Fibroblast of lung (primary cell): Measurements from ENCODE around the gene CLIP1. TPM values are rescaled to one million over a fixed set of nuclear protein-coding genes. Genes with fewer than 3 reads are reported as not detected.

ENCODE experiments used
- DNase-seq, 2 donors: peaks; one replicate each; pipeline versions ENCODE4 v3.0.0 to v3.0.0-alpha.2; 2010; ENCODE audit warnings: low read depth in 2 of 2
- H2AFZ ChIP-seq: 2 replicates; pipeline ENCODE4 v1.5.1; 2012; ENCODE audit warnings: low read length, control low read depth, inconsistent platforms
- H3K27ac ChIP-seq: 2 replicates; pipeline ENCODE4 v1.5.1; 2011; ENCODE audit warnings: low read length, control low read depth; ENCODE audit not compliant: insufficient read depth
- H3K27me3 ChIP-seq: 2 replicates; pipeline ENCODE4 v1.5.1; 2011; ENCODE audit warnings: mild to moderate bottlenecking, low read length; ENCODE audit not compliant: control insufficient read depth, insufficient read depth
- H3K36me3 ChIP-seq: 2 replicates; pipeline ENCODE4 v1.5.1; 2011; ENCODE audit warnings: low read length; ENCODE audit not compliant: control insufficient read depth, insufficient read depth
- H3K4me1 ChIP-seq: 2 replicates; pipeline ENCODE4 v1.5.1; 2011; ENCODE audit warnings: low read length; ENCODE audit not compliant: control insufficient read depth, insufficient read depth; ENCODE audit errors: extremely low read depth
- H3K4me2 ChIP-seq: 2 replicates; pipeline ENCODE4 v1.5.1; 2011; ENCODE audit warnings: low read length, control low read depth; ENCODE audit not compliant: insufficient read depth; ENCODE audit errors: extremely low read depth
- H3K4me3 ChIP-seq, 4 experiments: fragments of 200-600 bp in 1 of 4; sonication (generic) in 1 of 4; replicated peaks in 1 of 4; 2 replicates each; pipeline ENCODE4 v1.5.1; 2011 to 2016; ENCODE audit warnings: low read length in 4 of 4, low read depth in 3 of 4, mild to moderate bottlenecking in 3 of 4, control low read depth in 2 of 4, inconsistent platforms in 1 of 4, mixed read lengths in 1 of 4; ENCODE audit not compliant: insufficient read depth in 1 of 4; ENCODE audit errors: control extremely low read depth in 1 of 4
- H3K79me2 ChIP-seq: 2 replicates; pipeline ENCODE4 v1.5.1; 2012; ENCODE audit warnings: mild to moderate bottlenecking, low read length, inconsistent platforms; ENCODE audit not compliant: control insufficient read depth, insufficient read depth
- H3K9ac ChIP-seq: 2 replicates; pipeline ENCODE4 v1.5.1; 2011; ENCODE audit warnings: mild to moderate bottlenecking, low read length, control low read depth; ENCODE audit not compliant: insufficient read depth
- H3K9me3 ChIP-seq: 2 replicates; pipeline ENCODE4 v1.5.1; 2012; ENCODE audit warnings: low read depth, low read length; ENCODE audit not compliant: control insufficient read depth, insufficient read depth
- H4K20me1 ChIP-seq: 2 replicates; pipeline ENCODE4 v1.5.1; 2011; ENCODE audit warnings: low read length; ENCODE audit not compliant: control insufficient read depth, insufficient read depth; ENCODE audit errors: extremely low read depth
- EZH2 ChIP-seq: IDR thresholded peaks from 2 replicates; pipeline ENCODE4 v1.5.1; 2012; ENCODE audit warnings: low read length, control low read depth, mild to moderate bottlenecking; ENCODE audit errors: missing control alignments
- polyA plus RNA-seq, 2 donors: library from polyadenylated mRNA; depleted of rRNA in 1 of 2; stranded (reverse) in 1 of 2; unstranded in 1 of 2; fragments of >200 nt; gene quantifications; 2 replicates each; pipeline ENCODE4 v1.2.1, GENCODE V29; 2011 to 2012; ENCODE audit warnings: missing spikeins in 1 of 2
- total RNA-seq: library from RNA; depleted of rRNA; stranded (reverse); fragments of >200 nt; gene quantifications from 2 replicates; pipeline ENCODE4 v1.2.1, GENCODE V29; 2014
- TF ChIP-seq, protein P1 (sequence below), 2 donors: IDR thresholded peaks in 1 of 2; conservative IDR thresholded peaks in 1 of 2; 1 replicate in 1 of 2; 2 replicates in 1 of 2; pipeline ENCODE4 v1.5.1; 2011 to 2012; ENCODE audit warnings: low read length in 2 of 2, control low read depth in 1 of 2, inconsistent platforms in 1 of 2, low read depth in 1 of 2, mild to moderate bottlenecking in 1 of 2

Gene CLIP1
- total and polyA plus RNA-seq, 2 donors (not counting 1 experiment from before 2014, with no cell fraction given): 75.5 to 147 TPM

DNA sequence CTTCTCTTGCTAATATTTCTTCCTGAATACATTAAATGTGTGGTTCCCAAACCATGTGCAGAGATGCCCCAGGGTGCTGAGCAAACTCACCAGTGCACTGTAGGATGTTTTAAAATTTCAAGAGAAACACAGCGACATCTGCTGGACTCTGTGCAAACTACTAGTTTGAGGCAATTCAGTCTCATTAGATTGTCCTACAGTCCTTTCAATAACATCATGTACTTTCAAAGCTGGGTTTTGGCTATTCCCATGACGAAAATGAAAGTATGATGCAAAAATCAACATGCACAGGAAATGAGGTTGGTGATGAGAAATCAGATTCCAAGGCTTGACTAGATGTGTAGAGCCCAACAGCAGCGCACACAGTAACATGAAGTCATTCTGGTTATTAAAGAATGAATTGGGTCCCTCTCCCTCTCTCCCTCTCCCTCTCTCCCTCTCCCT lies 66.3 kb downstream of the CLIP1 start:
- H3K79me2 ChIP-seq: no peaks in the 10 kb centered on the region
- peaks cover 26% of the 10 kb centered on the region for H3K36me3 ChIP-seq
- H3K9ac ChIP-seq: no peak overlapping the region
- no peak overlapping the region for H3K4me2 ChIP-seq
- H3K9me3 ChIP-seq: no peaks in the 10 kb centered on the region
- H4K20me1 ChIP-seq: no peaks in the 10 kb centered on the region
- H2AFZ ChIP-seq: no peak overlapping the region
- no peak overlapping the region for H3K4me3 ChIP-seq
- no peaks in the 10 kb centered on the region for H3K4me1 ChIP-seq
- no peak for TF ChIP-seq EZH2
- TF ChIP-seq, protein P1, sequence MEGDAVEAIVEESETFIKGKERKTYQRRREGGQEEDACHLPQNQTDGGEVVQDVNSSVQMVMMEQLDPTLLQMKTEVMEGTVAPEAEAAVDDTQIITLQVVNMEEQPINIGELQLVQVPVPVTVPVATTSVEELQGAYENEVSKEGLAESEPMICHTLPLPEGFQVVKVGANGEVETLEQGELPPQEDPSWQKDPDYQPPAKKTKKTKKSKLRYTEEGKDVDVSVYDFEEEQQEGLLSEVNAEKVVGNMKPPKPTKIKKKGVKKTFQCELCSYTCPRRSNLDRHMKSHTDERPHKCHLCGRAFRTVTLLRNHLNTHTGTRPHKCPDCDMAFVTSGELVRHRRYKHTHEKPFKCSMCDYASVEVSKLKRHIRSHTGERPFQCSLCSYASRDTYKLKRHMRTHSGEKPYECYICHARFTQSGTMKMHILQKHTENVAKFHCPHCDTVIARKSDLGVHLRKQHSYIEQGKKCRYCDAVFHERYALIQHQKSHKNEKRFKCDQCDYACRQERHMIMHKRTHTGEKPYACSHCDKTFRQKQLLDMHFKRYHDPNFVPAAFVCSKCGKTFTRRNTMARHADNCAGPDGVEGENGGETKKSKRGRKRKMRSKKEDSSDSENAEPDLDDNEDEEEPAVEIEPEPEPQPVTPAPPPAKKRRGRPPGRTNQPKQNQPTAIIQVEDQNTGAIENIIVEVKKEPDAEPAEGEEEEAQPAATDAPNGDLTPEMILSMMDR (conservative IDR thresholded peaks at IDR 0.05 in 1 of 2, IDR thresholded peaks at IDR 0.05 in 1 of 2; ENCODE audit: low read depth in 1 of 2, low read length in 2 of 2): peak; percentile 61 to 80
- peak; percentile 27 to 86 for DNase-seq
- H3K27ac ChIP-seq: no peak overlapping the region
- H3K27me3 ChIP-seq: no peaks in the 10 kb centered on the region

DNA sequence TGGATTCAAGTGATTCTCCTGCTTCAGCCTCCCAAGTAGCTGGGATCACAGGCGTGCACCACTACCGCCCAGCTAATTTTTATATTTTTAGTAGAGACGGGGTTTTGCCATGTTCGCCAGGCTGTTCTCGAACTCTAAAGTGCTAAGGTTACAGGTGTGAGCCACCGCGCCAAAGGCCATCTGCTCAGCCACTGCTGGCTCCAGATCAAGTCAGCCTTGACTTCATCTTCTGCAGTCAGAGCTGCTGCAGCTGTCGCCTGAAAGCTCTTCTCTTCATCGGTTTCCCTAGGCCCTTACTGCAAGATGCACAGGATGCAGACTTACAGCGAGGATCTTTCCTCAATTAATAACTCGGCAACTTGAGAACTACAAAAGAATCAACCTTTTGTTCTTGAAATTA lies 66.8 kb downstream of the CLIP1 start:
- no peak overlapping the region for H3K4me2 ChIP-seq
- no peak overlapping the region for H2AFZ ChIP-seq
- DNase-seq: no peak
- H3K9me3 ChIP-seq: no peaks in the 10 kb centered on the region
- H3K36me3 ChIP-seq: peaks cover 22% of the 10 kb centered on the region
- H3K9ac ChIP-seq: no peak overlapping the region
- H3K27ac ChIP-seq: no peak overlapping the region
- TF ChIP-seq, protein P1 (conservative IDR thresholded peaks at IDR 0.05 in 1 of 2, IDR thresholded peaks at IDR 0.05 in 1 of 2; ENCODE audit: low read depth in 1 of 2, low read length in 2 of 2): no peak
- no peak for TF ChIP-seq EZH2
- no peaks in the 10 kb centered on the region for H4K20me1 ChIP-seq
- H3K27me3 ChIP-seq: no peaks in the 10 kb centered on the region
- H3K79me2 ChIP-seq: no peaks in the 10 kb centered on the region
- H3K4me3 ChIP-seq: no peak overlapping the region
- H3K4me1 ChIP-seq: peaks cover 2% of the 10 kb centered on the region

DNA sequence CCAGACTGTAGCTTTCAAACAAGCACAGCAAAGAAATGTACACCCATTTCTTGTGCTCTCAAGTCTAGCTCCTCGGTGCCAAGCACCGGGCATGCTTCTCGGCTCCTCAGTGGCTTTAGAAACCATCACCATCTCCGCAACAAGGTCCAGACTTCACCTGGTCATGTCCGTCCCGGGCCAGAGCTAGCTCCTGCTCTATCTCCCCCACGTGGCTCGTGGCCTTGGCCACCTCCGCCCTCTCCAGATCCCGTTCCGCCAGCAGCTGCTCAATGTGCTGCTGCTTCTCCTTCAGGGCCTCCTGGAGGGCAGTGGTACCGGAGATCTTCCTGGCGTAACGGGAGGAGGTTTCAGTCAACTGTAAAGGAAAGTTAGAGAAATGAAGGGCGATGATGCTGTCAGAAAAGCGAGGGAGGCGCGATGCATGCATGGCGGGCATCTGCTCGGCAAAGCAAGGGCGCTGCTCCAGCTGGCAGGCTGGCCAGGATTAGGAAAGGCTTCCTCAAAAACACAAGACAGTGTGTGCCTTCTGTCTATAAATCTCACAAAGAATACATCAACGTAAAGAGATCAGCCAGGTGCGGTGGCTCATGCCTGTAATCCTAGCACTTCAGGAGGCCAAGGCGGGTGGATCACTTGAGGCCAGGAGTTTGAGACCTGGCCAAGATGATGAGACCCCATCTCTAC lies 67.4 kb downstream of the CLIP1 start:
- Histone ChIP-seq H3K27me3 (no peaks in the 10 kb centered on the region), H3K4me3 (no peak overlapping the region), H4K20me1 (no peaks in the 10 kb centered on the region), H3K36me3 (peaks cover 20% of the 10 kb centered on the region), H3K4me2 (no peak overlapping the region), H3K4me1 (peaks cover 4% of the 10 kb centered on the region), H3K79me2 (no peaks in the 10 kb centered on the region), H3K9me3 (no peaks in the 10 kb centered on the region), H3K9ac (no peak overlapping the region), H3K27ac (no peak overlapping the region), H2AFZ (no peak overlapping the region)
- TF ChIP-seq, protein P1 (conservative IDR thresholded peaks at IDR 0.05 in 1 of 2, IDR thresholded peaks at IDR 0.05 in 1 of 2; ENCODE audit: low read depth in 1 of 2, low read length in 2 of 2): no peak
- no peak for TF ChIP-seq EZH2
- no peak for DNase-seq
